ENCODE data around the gene IFT172. TPM values are rescaled to one million over a fixed set of nuclear protein-coding genes. Genes with fewer than 3 reads are reported as not detected.

IFT172 gene
- total RNA-seq, 3 donors from 2014 or later = 54.4 to 93.7 (median 62.4) TPM

- H3K4me3 ChIP-seq = no peak overlapping the region
- intact Hi-C loops (cut with DNase I, micrococcal nuclease) = no loop called here
- no peak for TF ChIP-seq CTCF (IDR thresholded peaks at IDR 0.05)
- no peaks in the 10 kb centered on the region for H3K4me1 ChIP-seq (ENCODE audit: low read depth)
- ATAC-seq (no peak), DNase-seq (no peak)
- H3K36me3 ChIP-seq (ENCODE audit: low read depth) = no peaks in the 10 kb centered on the region
- H3K9me3 ChIP-seq = no peaks in the 10 kb centered on the region
Observed at GRCh38 chr2:27506587-27506986, 17.0 kb upstream of the IFT172 start.

- TF ChIP-seq CTCF (IDR thresholded peaks at IDR 0.05) = no peak
- Histone ChIP-seq H3K4me3 (no peak overlapping the region), H3K4me1 (ENCODE audit: low read depth) (no peaks in the 10 kb centered on the region), H3K36me3 (ENCODE audit: low read depth) (no peaks in the 10 kb centered on the region), H3K9me3 (no peaks in the 10 kb centered on the region)
- intact Hi-C loops (cut with DNase I, micrococcal nuclease) = no loop called here
- no peak for ATAC-seq
- no peak for DNase-seq
Observed at GRCh38 chr2:27502142-27502541, 12.6 kb upstream of the IFT172 start.

GRCh38 chr2:27501042-27501441 lies 11.5 kb upstream of the IFT172 start:
- Histone ChIP-seq H3K4me1 (ENCODE audit: low read depth) (no peaks in the 10 kb centered on the region), H3K9me3 (no peaks in the 10 kb centered on the region), H3K36me3 (ENCODE audit: low read depth) (no peaks in the 10 kb centered on the region), H3K4me3 (no peak overlapping the region)
- no peak for DNase-seq
- intact Hi-C loops (cut with DNase I, micrococcal nuclease) = no loop called here
- ATAC-seq = no peak
- TF ChIP-seq CTCF (IDR thresholded peaks at IDR 0.05) = no peak

- DNase-seq (no peak), ATAC-seq (no peak)
- Histone ChIP-seq H3K36me3 (ENCODE audit: low read depth) (no peaks in the 10 kb centered on the region), H3K4me1 (ENCODE audit: low read depth) (peaks cover 3% of the 10 kb centered on the region), H3K9me3 (no peaks in the 10 kb centered on the region), H3K4me3 (no peak overlapping the region)
- TF ChIP-seq CTCF (IDR thresholded peaks at IDR 0.05) = no peak
- intact Hi-C loops (cut with DNase I, micrococcal nuclease) = no loop called here
Observed at GRCh38 chr2:27498975-27499374, 9.4 kb upstream of the IFT172 start.

- peaks cover 3% of the 10 kb centered on the region for H3K4me1 ChIP-seq (ENCODE audit: low read depth)
- intact Hi-C loops (cut with DNase I, micrococcal nuclease) = no loop called here
- no peaks in the 10 kb centered on the region for H3K36me3 ChIP-seq (ENCODE audit: low read depth)
- H3K4me3 ChIP-seq = no peak overlapping the region
- no peak for DNase-seq
- ATAC-seq = no peak
- no peaks in the 10 kb centered on the region for H3K9me3 ChIP-seq
- TF ChIP-seq CTCF (IDR thresholded peaks at IDR 0.05) = no peak
Observed at GRCh38 chr2:27497288-27497627, 7.7 kb upstream of the IFT172 start.
